ENCODE data around the gene TCTN2. TPM values are rescaled to one million over a fixed set of nuclear protein-coding genes. Genes with fewer than 3 reads are reported as not detected.

TCTN2 gene
- total RNA-seq, 1 donor: 13.0 TPM

GRCh38 chr12:123747309-123747708 is 76.4 kb downstream of the TCTN2 start:
- DNase-seq (ENCODE audit: low read depth): no peak
- no peak overlapping the region for H3K4me3 ChIP-seq (ENCODE audit: low read depth, low read length)
- no peak for TF ChIP-seq CTCF (IDR thresholded peaks at IDR 0.05; ENCODE audit: insufficient read depth, low read depth, low read length)

GRCh38 chr12:123748161-123748560 is 77.2 kb downstream of the TCTN2 start:
- no peak for TF ChIP-seq CTCF (IDR thresholded peaks at IDR 0.05; ENCODE audit: insufficient read depth, low read depth, low read length)
- H3K4me3 ChIP-seq (ENCODE audit: low read depth, low read length): no peak overlapping the region
- DNase-seq (ENCODE audit: low read depth): no peak

- H3K4me3 ChIP-seq (ENCODE audit: low read depth, low read length): no peak overlapping the region
- peak; percentile 7 for DNase-seq (ENCODE audit: low read depth)
- no peak for TF ChIP-seq CTCF (IDR thresholded peaks at IDR 0.05; ENCODE audit: insufficient read depth, low read depth, low read length)
Measured at GRCh38 chr12:123748661-123749060, 77.7 kb downstream of the TCTN2 start.

GRCh38 chr12:123749355-123749754 is 78.4 kb downstream of the TCTN2 start:
- no peak for DNase-seq (ENCODE audit: low read depth)
- H3K4me3 ChIP-seq (ENCODE audit: low read depth, low read length): no peak overlapping the region
- TF ChIP-seq CTCF (IDR thresholded peaks at IDR 0.05; ENCODE audit: insufficient read depth, low read depth, low read length): no peak

GRCh38 chr12:123750159-123750656 is 79.3 kb downstream of the TCTN2 start:
- DNase-seq (ENCODE audit: low read depth): no peak
- H3K4me3 ChIP-seq (ENCODE audit: low read depth, low read length): no peak overlapping the region
- TF ChIP-seq CTCF (IDR thresholded peaks at IDR 0.05; ENCODE audit: insufficient read depth, low read depth, low read length): no peak

- no peak for DNase-seq (ENCODE audit: low read depth)
- no peak for TF ChIP-seq CTCF (IDR thresholded peaks at IDR 0.05; ENCODE audit: insufficient read depth, low read depth, low read length)
- H3K4me3 ChIP-seq (ENCODE audit: low read depth, low read length): no peak overlapping the region
Measured at GRCh38 chr12:123752046-123752445, 81.1 kb downstream of the TCTN2 start.

All from fibroblast of villous mesenchyme (primary cell).